Upper lobe of left lung (tissue), 6 donors: ENCODE results near the gene XXYLT1. TPM values are rescaled to one million over a fixed set of nuclear protein-coding genes. Genes with fewer than 3 reads are reported as not detected.

Source experiments
- ATAC-seq, 2 donors: fragments of 200-7000 bp; cut with Tn5 transposase; one replicate each; pipeline ENCODE4 v1.9.1; 2022; ENCODE audit warnings: mild to moderate bottlenecking in 2 of 2, moderate library complexity in 2 of 2; ENCODE audit not compliant: low FRiP score in 2 of 2
- DNase-seq, 2 donors: peaks; one replicate each; pipeline ENCODE4 v3.0.0-alpha.2; 2019 to 2020
- H3K27ac ChIP-seq, 4 donors: fragments of 200-600 bp; sonication (generic); one replicate each; pipeline ENCODE4 v1.5.1; 2016 to 2019
- H3K27me3 ChIP-seq, 4 donors: fragments of 200-600 bp; sonication (generic); one replicate each; pipeline ENCODE4 v1.5.1; 2017 to 2019
- H3K36me3 ChIP-seq, 4 donors: fragments of 200-600 bp; sonication (generic); one replicate each; pipeline ENCODE4 v1.5.1; 2016 to 2019
- H3K4me1 ChIP-seq, 4 donors: fragments of 200-600 bp; sonication (generic); one replicate each; pipeline ENCODE4 v1.5.1; 2018 to 2019
- H3K4me3 ChIP-seq, 4 donors: fragments of 200-600 bp; sonication (generic); one replicate each; pipeline ENCODE4 v1.5.1; 2017 to 2019; ENCODE audit warnings: mild to moderate bottlenecking in 2 of 4, moderate library complexity in 1 of 4
- H3K9me3 ChIP-seq, 4 donors: fragments of 200-600 bp; sonication (generic); one replicate each; pipeline ENCODE4 v1.5.1; 2018 to 2019
- EP300 ChIP-seq, 4 donors: sonication (generic); formaldehyde crosslinking; IDR thresholded peaks; one replicate each; pipeline ENCODE4 v1.5.1; 2017; ENCODE audit warnings: antibody characterized with exemption in 4 of 4, control low read depth in 2 of 4
- POLR2A ChIP-seq, 4 donors: fragments of 450-650 bp; IDR thresholded peaks; one replicate each; pipeline ENCODE4 v1.5.1; 2016 to 2017; ENCODE audit warnings: antibody characterized with exemption in 4 of 4, mild to moderate bottlenecking in 2 of 4
- POLR2AphosphoS5 ChIP-seq, 2 donors: sonication (generic); formaldehyde crosslinking; IDR thresholded peaks; one replicate each; pipeline ENCODE4 v1.5.1; 2017; ENCODE audit warnings: antibody characterized with exemption in 2 of 2
- WGBS, 2 donors: methylation state at CpG; one replicate each; pipeline ENCODE4 v1.1.5; 2017 to 2018; 5-methylcytosine and 5-hydroxymethylcytosine counted together
- total RNA-seq, 6 donors: library from RNA; depleted of rRNA in 4 of 6; stranded (reverse); fragments of >200 nt in 4 of 6; gene quantifications; one replicate each; pipeline versions ENCODE4 v1.1.0 to v1.2.1, GENCODE V29; 2016 to 2021
- TF ChIP-seq, protein P1 (sequence below), 6 experiments: fragments of 450-650 bp in 4 of 6; fragments of 200-600 bp in 2 of 6; sonication (generic) in 2 of 6; IDR thresholded peaks; one replicate each; pipeline ENCODE4 v1.5.1; 2016 to 2019; ENCODE audit warnings: antibody characterized with exemption in 6 of 6
- donor health status: DM: no; HTN: no; CAD: no; lungs with moderate emphysema.
- donor health status: DM: no; HTN: yes; CAD: no; lungs with severe emphysema.

XXYLT1 gene
- total RNA-seq, 6 donors from 2014 or later: 6.3 to 9.6 (median 8.6) TPM

DNA sequence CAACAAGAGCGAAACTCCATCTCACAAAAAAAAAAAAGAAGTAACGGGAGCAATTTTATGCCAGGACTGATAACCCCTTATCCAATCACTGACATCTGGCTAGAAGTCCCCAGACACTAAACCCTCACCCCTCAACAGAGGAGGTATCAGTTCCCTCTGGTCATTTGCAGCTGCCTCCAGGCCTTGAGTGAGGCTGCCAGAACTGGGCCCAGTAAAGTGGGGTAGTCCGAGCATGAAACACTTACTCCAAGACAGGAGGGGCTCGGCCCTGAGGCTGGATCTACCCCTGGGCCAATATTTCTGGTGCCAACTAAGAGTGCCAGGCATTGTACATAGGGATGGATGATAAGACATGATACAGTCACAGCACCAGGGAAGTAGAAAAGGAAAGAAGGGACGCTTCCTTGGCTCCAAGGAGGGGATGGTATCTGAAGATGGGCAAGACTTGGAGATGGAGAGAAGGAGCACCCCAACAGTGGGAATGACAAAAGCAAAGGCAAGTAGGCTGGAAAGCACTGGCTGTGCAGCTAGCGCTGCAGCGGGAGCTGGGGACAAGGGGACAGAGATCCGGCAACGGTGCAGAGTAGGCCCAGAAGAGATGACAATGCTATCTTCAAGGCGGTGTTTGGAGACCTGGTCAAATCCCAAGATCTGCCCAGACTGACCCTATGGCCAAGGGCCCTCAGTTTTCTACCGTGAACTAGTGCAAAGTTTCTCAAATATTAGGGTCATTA lies 2.2 kb downstream of the XXYLT1 start:
- no peak overlapping the region for H3K27ac ChIP-seq
- H3K27me3 ChIP-seq: no peaks in the 10 kb centered on the region
- 97 to 98% methylated on average over 11 of the region's 11 CpGs for WGBS, 2 donors
- H3K36me3 ChIP-seq: peaks cover 0 to 4% (median 0%) of the 10 kb centered on the region in 4 donors
- DNase-seq (no peak), ATAC-seq (no peak)
- peaks cover 20 to 32% (median 27%) of the 10 kb centered on the region in 4 donors for H3K4me1 ChIP-seq
- no peaks in the 10 kb centered on the region for H3K9me3 ChIP-seq
- H3K4me3 ChIP-seq: no peak overlapping the region
- TF ChIP-seq EP300 (IDR thresholded peaks at IDR 0.05) (no peak), POLR2AphosphoS5 (IDR thresholded peaks at IDR 0.05) (no peak), POLR2A (IDR thresholded peaks at IDR 0.05) (no peak)
- TF ChIP-seq, protein P1, sequence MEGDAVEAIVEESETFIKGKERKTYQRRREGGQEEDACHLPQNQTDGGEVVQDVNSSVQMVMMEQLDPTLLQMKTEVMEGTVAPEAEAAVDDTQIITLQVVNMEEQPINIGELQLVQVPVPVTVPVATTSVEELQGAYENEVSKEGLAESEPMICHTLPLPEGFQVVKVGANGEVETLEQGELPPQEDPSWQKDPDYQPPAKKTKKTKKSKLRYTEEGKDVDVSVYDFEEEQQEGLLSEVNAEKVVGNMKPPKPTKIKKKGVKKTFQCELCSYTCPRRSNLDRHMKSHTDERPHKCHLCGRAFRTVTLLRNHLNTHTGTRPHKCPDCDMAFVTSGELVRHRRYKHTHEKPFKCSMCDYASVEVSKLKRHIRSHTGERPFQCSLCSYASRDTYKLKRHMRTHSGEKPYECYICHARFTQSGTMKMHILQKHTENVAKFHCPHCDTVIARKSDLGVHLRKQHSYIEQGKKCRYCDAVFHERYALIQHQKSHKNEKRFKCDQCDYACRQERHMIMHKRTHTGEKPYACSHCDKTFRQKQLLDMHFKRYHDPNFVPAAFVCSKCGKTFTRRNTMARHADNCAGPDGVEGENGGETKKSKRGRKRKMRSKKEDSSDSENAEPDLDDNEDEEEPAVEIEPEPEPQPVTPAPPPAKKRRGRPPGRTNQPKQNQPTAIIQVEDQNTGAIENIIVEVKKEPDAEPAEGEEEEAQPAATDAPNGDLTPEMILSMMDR (IDR thresholded peaks at IDR 0.05): no peak

DNA sequence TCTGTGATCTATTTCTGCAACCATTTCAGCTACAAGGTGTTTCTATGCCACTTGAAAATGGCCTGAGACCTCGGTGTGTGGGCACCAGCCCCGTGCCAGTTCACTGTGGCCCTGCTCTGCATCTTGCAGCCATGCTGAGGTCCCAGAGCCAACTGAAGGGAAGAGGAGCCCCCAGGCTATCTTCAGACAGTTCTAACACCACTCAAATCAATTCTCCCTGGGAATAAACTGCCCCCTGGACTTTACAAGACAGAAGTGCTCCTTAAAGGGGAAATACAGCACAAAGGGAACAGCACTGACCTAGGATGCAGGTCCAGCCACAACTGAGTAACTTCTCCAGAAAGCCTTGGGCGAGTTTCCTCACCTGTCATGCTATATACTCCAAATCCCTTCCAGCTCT lies 3.9 kb downstream of the XXYLT1 start:
- Histone ChIP-seq H3K36me3 (peaks cover 0 to 4% (median 0%) of the 10 kb centered on the region in 4 donors), H3K27ac (no peak overlapping the region), H3K9me3 (no peaks in the 10 kb centered on the region), H3K4me3 (no peak overlapping the region), H3K27me3 (no peaks in the 10 kb centered on the region), H3K4me1 (peaks cover 20 to 40% (median 33%) of the 10 kb centered on the region in 4 donors)
- TF ChIP-seq EP300 (IDR thresholded peaks at IDR 0.05) (no peak), POLR2AphosphoS5 (IDR thresholded peaks at IDR 0.05) (no peak), POLR2A (IDR thresholded peaks at IDR 0.05) (no peak)
- TF ChIP-seq, protein P1 (IDR thresholded peaks at IDR 0.05): no peak
- 89 to 90% methylated on average over 3 of the region's 3 CpGs for WGBS, 2 donors
- no peak for ATAC-seq
- peak in 1 of 2 donors; percentile 33 for DNase-seq

DNA sequence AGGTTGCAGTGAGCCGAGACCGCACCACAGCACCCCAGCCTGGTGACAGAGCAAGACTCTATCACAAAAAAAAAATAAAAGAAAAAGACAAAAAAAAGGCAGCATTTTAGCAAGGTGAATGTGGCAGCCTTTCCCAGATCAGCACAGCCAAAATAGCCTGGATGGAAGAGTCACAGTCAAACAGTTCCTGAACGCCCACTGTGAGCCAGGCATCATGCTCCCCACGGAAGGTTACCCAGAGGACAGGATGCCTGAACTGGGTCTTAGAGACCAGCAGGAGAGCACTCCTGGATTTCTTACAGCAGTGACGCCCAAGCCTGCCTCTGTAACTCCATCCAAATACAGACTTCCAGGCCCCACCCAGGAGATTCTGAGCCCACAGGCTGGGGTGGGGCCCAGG lies 4.5 kb downstream of the XXYLT1 start:
- DNase-seq (no peak), ATAC-seq (no peak)
- H3K4me3 ChIP-seq: no peak overlapping the region
- H3K4me1 ChIP-seq: peaks cover 14 to 34% (median 30%) of the 10 kb centered on the region in 4 donors
- 84 to 95% methylated on average over 5 of the region's 5 CpGs for WGBS, 2 donors
- H3K27me3 ChIP-seq: no peaks in the 10 kb centered on the region
- peaks cover 0 to 4% (median 0%) of the 10 kb centered on the region in 4 donors for H3K36me3 ChIP-seq
- no peak overlapping the region for H3K27ac ChIP-seq
- H3K9me3 ChIP-seq: no peaks in the 10 kb centered on the region
- TF ChIP-seq EP300 (IDR thresholded peaks at IDR 0.05) (no peak), POLR2A (IDR thresholded peaks at IDR 0.05) (no peak), POLR2AphosphoS5 (IDR thresholded peaks at IDR 0.05) (no peak)
- TF ChIP-seq, protein P1 (IDR thresholded peaks at IDR 0.05): no peak

DNA sequence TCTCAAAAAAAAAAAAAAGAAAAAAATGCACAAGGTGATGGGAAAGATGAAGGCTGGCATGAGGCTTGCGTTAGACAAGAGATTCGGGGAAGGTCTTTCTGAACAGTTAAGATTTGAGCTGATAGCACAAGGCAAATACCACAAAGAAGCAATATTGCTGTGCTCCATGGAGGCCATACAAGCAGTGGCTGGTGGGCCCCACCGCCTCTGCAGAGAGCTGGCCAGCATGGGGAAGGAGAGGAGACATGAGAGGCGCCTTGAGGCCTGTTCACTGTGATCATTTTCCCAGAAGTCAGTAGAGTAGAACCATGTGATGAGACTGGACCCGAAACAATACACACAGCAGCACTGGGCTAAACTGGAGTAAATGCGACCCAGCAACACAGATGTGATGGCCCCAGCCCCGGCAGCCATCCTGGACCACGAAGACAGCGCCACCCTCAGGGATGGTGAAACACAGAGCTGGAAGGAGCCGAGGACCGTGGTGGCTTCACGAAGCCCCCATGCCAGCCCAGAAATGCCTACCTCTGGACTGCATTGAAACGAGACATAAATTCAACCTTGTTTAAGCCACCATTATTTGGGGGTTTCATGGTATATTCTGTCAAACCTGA lies 5.5 kb downstream of the XXYLT1 start:
- Histone ChIP-seq H3K27ac (no peak overlapping the region), H3K9me3 (no peaks in the 10 kb centered on the region), H3K27me3 (no peaks in the 10 kb centered on the region), H3K4me1 (peaks cover 20 to 43% (median 37%) of the 10 kb centered on the region in 4 donors), H3K36me3 (peaks cover 0 to 4% (median 0%) of the 10 kb centered on the region in 4 donors), H3K4me3 (no peak overlapping the region)
- no peak for TF ChIP-seq POLR2A (IDR thresholded peaks at IDR 0.05)
- TF ChIP-seq EP300 (IDR thresholded peaks at IDR 0.05): no peak
- TF ChIP-seq, protein P1 (IDR thresholded peaks at IDR 0.05): no peak
- no peak for TF ChIP-seq POLR2AphosphoS5 (IDR thresholded peaks at IDR 0.05)
- ATAC-seq: no peak
- peak in 1 of 2 donors; percentile 45 for DNase-seq
- 92 to 94% methylated on average over 12 to 13 of the region's 13 CpGs for WGBS, 2 donors
